ENCODE data around the gene ZNF689. TPM values are rescaled to one million over a fixed set of nuclear protein-coding genes. Genes with fewer than 3 reads are reported as not detected.

Gene ZNF689
- total and polyA plus RNA-seq, 2 of the 13 experiments (the other 11 are each of a cell fraction or from before 2014, with no cell fraction given): 9.7 to 19.5 TPM

DNA sequence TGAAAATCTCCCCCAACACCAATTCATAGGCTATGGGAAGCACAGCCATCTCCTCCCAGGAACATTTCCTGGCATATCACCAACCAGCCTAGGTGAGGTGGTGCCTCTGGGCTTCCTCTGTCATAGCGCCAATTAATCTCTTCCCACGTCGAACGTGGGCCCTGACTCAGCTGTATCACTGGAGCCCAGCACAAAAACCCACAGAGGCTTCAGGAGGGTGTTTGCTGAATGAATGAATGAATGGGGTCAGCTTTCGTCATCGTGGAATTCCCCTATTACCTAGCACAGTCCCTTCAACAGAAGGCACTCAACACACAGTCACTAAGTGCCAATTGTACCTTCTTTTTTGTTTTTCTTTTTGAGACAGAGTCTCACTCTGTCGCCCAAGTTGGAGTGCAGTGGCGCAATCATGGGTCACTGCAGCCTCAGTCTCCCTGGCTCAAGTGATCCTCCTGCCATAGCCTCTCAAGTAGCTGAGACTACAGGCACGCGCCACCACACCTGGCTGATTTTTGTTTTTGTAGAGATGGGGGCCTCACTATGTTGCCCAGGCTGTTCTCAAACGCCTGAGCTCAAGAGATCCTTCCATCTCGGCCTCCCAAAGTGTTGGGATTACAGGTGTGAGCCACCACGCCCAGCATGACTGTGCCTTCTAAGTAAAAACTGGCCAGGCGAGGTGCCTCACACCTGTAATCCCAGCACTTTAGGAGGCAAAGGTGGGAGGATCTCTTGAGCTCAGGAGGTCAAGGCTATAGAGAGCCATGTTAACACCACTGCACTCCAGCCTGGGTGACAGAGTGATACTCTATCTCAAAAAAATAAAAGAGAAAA lies 42.8 kb downstream of the ZNF689 start:
- BruUV-seq (replicated peaks): no TSS peak
- FAIRE-seq (peak; percentile 26), DNase-seq (ENCODE audit: low spot score) (no peak), ATAC-seq (no peak)
- no peak overlapping the region for H2AFZ ChIP-seq (ENCODE audit: low read length)
- H3K79me2 ChIP-seq (ENCODE audit: insufficient read depth, low read length): peaks cover 2% of the 10 kb centered on the region
- H3K9ac ChIP-seq (ENCODE audit: insufficient read depth, low read depth, low read length): no peak overlapping the region
- ChIA-PET POLR2A (interaction anchor here (1.0 to 3.9 kb wide), 7 partner anchors 10 to 122 kb away, joined by 3 to 36 read pairs (median 5); partner anchors contain the start of genes SEPHS2, ZNF689, ZNF747 and ZNF764), CTCF (ENCODE audit: low intra/inter-chr PET ratio, low total read pairs) (no interaction called here)
- H3K9me3 ChIP-seq (ENCODE audit: low read length): no peaks in the 10 kb centered on the region
- H4K20me1 ChIP-seq (ENCODE audit: insufficient read depth, low read length): no peaks in the 10 kb centered on the region
- no peaks in the 10 kb centered on the region for H3K27me3 ChIP-seq (ENCODE audit: control insufficient read depth in 1 of 2, insufficient read depth in 2 of 2, low read length in 2 of 2)
- no peak overlapping the region for H3K27ac ChIP-seq (ENCODE audit: extremely low read length, insufficient read depth, low read length)
- H3K4me2 ChIP-seq (ENCODE audit: low read depth, low read length): peak overlapping the region; percentile 37; the same call in 1 of the 2 replicates
- in situ Hi-C loops (cut with HindIII; ENCODE audit: extremely low pct_ligation_motif_present, low pct_unique_long_range_greater_than_20kb): no loop called here
- no peaks in the 10 kb centered on the region for H3K36me3 ChIP-seq (replicated peaks in 1 of 2; ENCODE audit: control insufficient read depth in 1 of 2, insufficient read depth in 2 of 2, low read length in 2 of 2)
- intact Hi-C loops (cut with micrococcal nuclease; ENCODE audit: unreplicated experiment): loop anchor here (1.0 kb wide), 1 partner anchor 28 kb away; no protein-coding TSS in a partner anchor
- peaks cover 49% of the 10 kb centered on the region for H3K4me1 ChIP-seq (ENCODE audit: insufficient read depth, low read length)
- no peak overlapping the region for H3K4me3 ChIP-seq (replicated peaks in 1 of 3; ENCODE audit: insufficient read depth in 1 of 3, low read depth in 2 of 3, low read length in 3 of 3)
- 41% methylated on average over 14 of the region's 14 CpGs for WGBS (ENCODE audit: low lambda C conversion rate)
- TF ChIP-seq ZNF530 (CRISPR knock-in tag; IDR thresholded peaks at IDR 0.05; ENCODE audit: low read depth): no peak
- TF ChIP-seq SNAI1 (CRISPR knock-in tag; IDR thresholded peaks at IDR 0.05; ENCODE audit: borderline replicate concordance): no peak
- TF ChIP-seq, protein P1, sequence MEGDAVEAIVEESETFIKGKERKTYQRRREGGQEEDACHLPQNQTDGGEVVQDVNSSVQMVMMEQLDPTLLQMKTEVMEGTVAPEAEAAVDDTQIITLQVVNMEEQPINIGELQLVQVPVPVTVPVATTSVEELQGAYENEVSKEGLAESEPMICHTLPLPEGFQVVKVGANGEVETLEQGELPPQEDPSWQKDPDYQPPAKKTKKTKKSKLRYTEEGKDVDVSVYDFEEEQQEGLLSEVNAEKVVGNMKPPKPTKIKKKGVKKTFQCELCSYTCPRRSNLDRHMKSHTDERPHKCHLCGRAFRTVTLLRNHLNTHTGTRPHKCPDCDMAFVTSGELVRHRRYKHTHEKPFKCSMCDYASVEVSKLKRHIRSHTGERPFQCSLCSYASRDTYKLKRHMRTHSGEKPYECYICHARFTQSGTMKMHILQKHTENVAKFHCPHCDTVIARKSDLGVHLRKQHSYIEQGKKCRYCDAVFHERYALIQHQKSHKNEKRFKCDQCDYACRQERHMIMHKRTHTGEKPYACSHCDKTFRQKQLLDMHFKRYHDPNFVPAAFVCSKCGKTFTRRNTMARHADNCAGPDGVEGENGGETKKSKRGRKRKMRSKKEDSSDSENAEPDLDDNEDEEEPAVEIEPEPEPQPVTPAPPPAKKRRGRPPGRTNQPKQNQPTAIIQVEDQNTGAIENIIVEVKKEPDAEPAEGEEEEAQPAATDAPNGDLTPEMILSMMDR (CRISPR knock-in tag; IDR thresholded peaks at IDR 0.05): no peak
- no peak for TF ChIP-seq MEIS1 (CRISPR knock-in tag; IDR thresholded peaks at IDR 0.05; ENCODE audit: borderline replicate concordance)
- no peak for TF ChIP-seq ZNF335 (CRISPR knock-in tag; IDR thresholded peaks at IDR 0.05)
- no peak for TF ChIP-seq ZNF652 (CRISPR knock-in tag; IDR thresholded peaks at IDR 0.05; ENCODE audit: borderline replicate concordance, low read depth)
- TF ChIP-seq ZNF782 (CRISPR knock-in tag; IDR thresholded peaks at IDR 0.05; ENCODE audit: borderline replicate concordance): no peak
- no peak for TF ChIP-seq KAT8 (CRISPR knock-in tag; IDR thresholded peaks at IDR 0.05)
- peak; percentile 39; the same call in 1 of the 2 replicates for TF ChIP-seq ZNF563 (CRISPR knock-in tag; IDR thresholded peaks at IDR 0.05)
- TF ChIP-seq, protein P2, sequence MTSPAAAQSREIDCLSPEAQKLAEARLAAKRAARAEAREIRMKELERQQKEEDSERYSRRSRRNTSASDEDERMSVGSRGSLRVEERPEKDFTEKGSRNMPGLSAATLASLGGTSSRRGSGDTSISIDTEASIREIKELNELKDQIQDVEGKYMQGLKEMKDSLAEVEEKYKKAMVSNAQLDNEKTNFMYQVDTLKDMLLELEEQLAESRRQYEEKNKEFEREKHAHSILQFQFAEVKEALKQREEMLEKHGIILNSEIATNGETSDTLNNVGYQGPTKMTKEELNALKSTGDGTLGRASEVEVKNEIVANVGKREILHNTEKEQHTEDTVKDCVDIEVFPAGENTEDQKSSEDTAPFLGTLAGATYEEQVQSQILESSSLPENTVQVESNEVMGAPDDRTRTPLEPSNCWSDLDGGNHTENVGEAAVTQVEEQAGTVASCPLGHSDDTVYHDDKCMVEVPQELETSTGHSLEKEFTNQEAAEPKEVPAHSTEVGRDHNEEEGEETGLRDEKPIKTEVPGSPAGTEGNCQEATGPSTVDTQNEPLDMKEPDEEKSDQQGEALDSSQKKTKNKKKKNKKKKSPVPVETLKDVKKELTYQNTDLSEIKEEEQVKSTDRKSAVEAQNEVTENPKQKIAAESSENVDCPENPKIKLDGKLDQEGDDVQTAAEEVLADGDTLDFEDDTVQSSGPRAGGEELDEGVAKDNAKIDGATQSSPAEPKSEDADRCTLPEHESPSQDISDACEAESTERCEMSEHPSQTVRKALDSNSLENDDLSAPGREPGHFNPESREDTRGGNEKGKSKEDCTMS (CRISPR knock-in tag; conservative IDR thresholded peaks at IDR 0.05): no peak
- TF ChIP-seq SRSF1 (optimal IDR thresholded peaks at IDR 0.05; ENCODE audit: low read depth, low read length): no peak
- no peak for TF ChIP-seq NFYB (CRISPR knock-in tag; IDR thresholded peaks at IDR 0.05)
- TF ChIP-seq JUNB (CRISPR knock-in tag; IDR thresholded peaks at IDR 0.05; ENCODE audit: borderline replicate concordance): no peak
- TF ChIP-seq ZNF547 (CRISPR knock-in tag; IDR thresholded peaks at IDR 0.05): 0 out of 2 replicates have a peak, but pooled peaks have one; percentile 35
- no peak for TF ChIP-seq TGIF2 (CRISPR knock-in tag; IDR thresholded peaks at IDR 0.05)
- TF ChIP-seq CAMTA2 (CRISPR knock-in tag; IDR thresholded peaks at IDR 0.05; ENCODE audit: borderline replicate concordance): 0 out of 2 replicates have a peak, but pooled peaks have one; percentile 44
- TF ChIP-seq CENPT (CRISPR knock-in tag; IDR thresholded peaks at IDR 0.05; ENCODE audit: low read depth): no peak
- TF ChIP-seq ESRRA (CRISPR knock-in tag; IDR thresholded peaks at IDR 0.05; ENCODE audit: low read depth): no peak
- no peak for TF ChIP-seq ETV5 (CRISPR knock-in tag; IDR thresholded peaks at IDR 0.05; ENCODE audit: borderline replicate concordance)
- TF ChIP-seq ZNF569 (CRISPR knock-in tag; IDR thresholded peaks at IDR 0.05; ENCODE audit: borderline replicate concordance): no peak
- TF ChIP-seq U2AF1 (optimal IDR thresholded peaks at IDR 0.05; ENCODE audit: low read depth, low read length): no peak

Data from HepG2 (cell line).